Breast epithelium (tissue), 4 donors: Measurements from ENCODE around the gene KCNIP4. TPM values are rescaled to one million over a fixed set of nuclear protein-coding genes. Genes with fewer than 3 reads are reported as not detected.

Source experiments
- DNase-seq, 2 donors: peaks; one replicate each; pipeline ENCODE4 v3.0.0-alpha.2; 2019; ENCODE audit warnings: low spot score in 2 of 2
- H3K27ac ChIP-seq, 2 donors: fragments of 200-600 bp; sonication (generic) in 1 of 2; one replicate each; pipeline ENCODE4 v1.5.1; 2016 to 2019; ENCODE audit warnings: mild to moderate bottlenecking in 1 of 2
- H3K27me3 ChIP-seq, 2 donors: fragments of 200-600 bp; sonication (generic) in 1 of 2; one replicate each; pipeline versions ENCODE4 v1.5.1 to v1.6.0; 2017 to 2019; ENCODE audit warnings: control low read depth in 1 of 2, mild to moderate bottlenecking in 1 of 2
- H3K36me3 ChIP-seq: fragments of 200-600 bp; one replicate; pipeline ENCODE4 v1.5.1; 2019
- H3K4me1 ChIP-seq, 2 donors: fragments of 200-600 bp; sonication (generic); one replicate each; pipeline ENCODE4 v1.5.1; 2016 to 2019; ENCODE audit warnings: control low read depth in 1 of 2
- H3K4me3 ChIP-seq, 3 donors: fragments of 200-600 bp; sonication (generic); 1 replicate in 2 of 3; 2 replicates in 1 of 3; pipeline ENCODE4 v1.5.1; 2016 to 2019; ENCODE audit warnings: mild to moderate bottlenecking in 3 of 3, moderate library complexity in 2 of 3
- H3K9me3 ChIP-seq, 2 donors: fragments of 200-600 bp; sonication (generic) in 1 of 2; one replicate each; pipeline ENCODE4 v1.5.1; 2016 to 2019; ENCODE audit warnings: control low read depth in 1 of 2
- POLR2A ChIP-seq: fragments of 450-650 bp; IDR thresholded peaks from one replicate; pipeline ENCODE4 v1.6.1; 2016; ENCODE audit warnings: antibody characterized with exemption, mild to moderate bottlenecking, moderate library complexity
- POLR2AphosphoS5 ChIP-seq, 3 donors: sonication (generic); formaldehyde crosslinking; IDR thresholded peaks; one replicate each; pipeline ENCODE4 v1.6.1; 2017; ENCODE audit warnings: antibody characterized with exemption in 3 of 3
- intact Hi-C: fragments of 100-400 bp; cut with DNase I; formaldehyde crosslinking; loops from one replicate; pipeline ENCODE4 v1.15.1; 2023; ENCODE audit warnings: low total_unique reads
- total RNA-seq, 3 donors: library from RNA; depleted of rRNA; stranded (reverse); fragments of >200 nt; gene quantifications; one replicate each; pipeline ENCODE4 v1.1.0, GENCODE V29; 2016
- TF ChIP-seq, protein P1 (sequence below), 3 donors: fragments of 450-650 bp; IDR thresholded peaks; one replicate each; pipeline ENCODE4 v1.5.1; 2016 to 2017; ENCODE audit warnings: antibody characterized with exemption in 3 of 3, mild to moderate bottlenecking in 3 of 3, moderate library complexity in 3 of 3

Gene KCNIP4
- total RNA-seq, 3 donors from 2014 or later, result 0.44 to 0.66 TPM; not detected in 1

DNA sequence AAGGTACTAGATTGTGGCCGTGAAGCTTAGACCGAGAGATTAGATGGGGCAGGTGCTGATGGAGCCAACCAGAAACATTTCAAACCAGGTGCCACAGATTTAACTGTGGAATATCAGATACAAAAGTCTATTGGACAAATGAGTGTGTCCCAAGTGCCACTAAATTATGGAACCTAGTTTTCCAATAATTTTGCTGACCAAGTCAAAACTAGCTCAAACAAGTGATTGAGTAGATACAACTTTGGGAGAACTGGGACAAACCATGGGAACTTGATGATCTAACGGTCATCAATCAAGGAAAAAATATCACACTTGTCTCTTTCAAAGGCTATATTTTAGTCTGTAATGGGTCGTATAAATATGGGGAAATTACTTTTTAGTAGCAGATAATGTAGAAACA lies 562.9 kb downstream of the KCNIP4 start:
- H3K9me3 ChIP-seq, result no peaks in the 10 kb centered on the region
- H3K4me3 ChIP-seq, result no peak overlapping the region
- no peak for DNase-seq
- no peak overlapping the region for H3K27ac ChIP-seq
- intact Hi-C loops, result loop anchor here (5.0 kb wide), 1 partner anchor 288 kb away; no protein-coding TSS in a partner anchor
- no peaks in the 10 kb centered on the region for H3K4me1 ChIP-seq
- no peaks in the 10 kb centered on the region for H3K27me3 ChIP-seq
- TF ChIP-seq POLR2AphosphoS5 (IDR thresholded peaks at IDR 0.05), result no peak
- TF ChIP-seq, protein P1, sequence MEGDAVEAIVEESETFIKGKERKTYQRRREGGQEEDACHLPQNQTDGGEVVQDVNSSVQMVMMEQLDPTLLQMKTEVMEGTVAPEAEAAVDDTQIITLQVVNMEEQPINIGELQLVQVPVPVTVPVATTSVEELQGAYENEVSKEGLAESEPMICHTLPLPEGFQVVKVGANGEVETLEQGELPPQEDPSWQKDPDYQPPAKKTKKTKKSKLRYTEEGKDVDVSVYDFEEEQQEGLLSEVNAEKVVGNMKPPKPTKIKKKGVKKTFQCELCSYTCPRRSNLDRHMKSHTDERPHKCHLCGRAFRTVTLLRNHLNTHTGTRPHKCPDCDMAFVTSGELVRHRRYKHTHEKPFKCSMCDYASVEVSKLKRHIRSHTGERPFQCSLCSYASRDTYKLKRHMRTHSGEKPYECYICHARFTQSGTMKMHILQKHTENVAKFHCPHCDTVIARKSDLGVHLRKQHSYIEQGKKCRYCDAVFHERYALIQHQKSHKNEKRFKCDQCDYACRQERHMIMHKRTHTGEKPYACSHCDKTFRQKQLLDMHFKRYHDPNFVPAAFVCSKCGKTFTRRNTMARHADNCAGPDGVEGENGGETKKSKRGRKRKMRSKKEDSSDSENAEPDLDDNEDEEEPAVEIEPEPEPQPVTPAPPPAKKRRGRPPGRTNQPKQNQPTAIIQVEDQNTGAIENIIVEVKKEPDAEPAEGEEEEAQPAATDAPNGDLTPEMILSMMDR (IDR thresholded peaks at IDR 0.05), result no peak
- no peak for TF ChIP-seq POLR2A
- no peaks in the 10 kb centered on the region for H3K36me3 ChIP-seq

DNA sequence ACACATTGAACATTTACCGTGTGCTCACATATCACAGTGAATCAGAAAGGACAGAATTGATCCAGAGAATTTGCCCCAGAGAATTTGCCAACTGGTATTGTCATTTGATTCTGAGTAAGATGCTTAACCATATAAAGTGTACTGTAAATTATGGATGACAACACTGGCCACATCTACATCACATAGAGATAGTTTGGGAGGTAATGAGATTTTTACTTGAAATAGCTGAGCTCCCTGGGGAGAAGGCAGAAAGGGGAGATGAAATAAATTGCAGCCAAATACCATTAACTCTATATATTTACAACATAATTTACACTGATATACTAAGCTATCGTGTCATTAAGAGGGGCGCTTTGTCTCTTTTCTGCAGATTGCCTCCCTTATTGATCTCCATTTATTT lies 564.0 kb downstream of the KCNIP4 start:
- no peak overlapping the region for H3K4me3 ChIP-seq
- intact Hi-C loops, result loop anchor here (5.0 kb wide), 1 partner anchor 287 kb away; no protein-coding TSS in a partner anchor
- H3K9me3 ChIP-seq, result no peaks in the 10 kb centered on the region
- H3K4me1 ChIP-seq, result no peaks in the 10 kb centered on the region
- no peaks in the 10 kb centered on the region for H3K27me3 ChIP-seq
- DNase-seq, result no peak
- H3K27ac ChIP-seq, result no peak overlapping the region
- TF ChIP-seq, protein P1 (IDR thresholded peaks at IDR 0.05), result no peak
- no peaks in the 10 kb centered on the region for H3K36me3 ChIP-seq

DNA sequence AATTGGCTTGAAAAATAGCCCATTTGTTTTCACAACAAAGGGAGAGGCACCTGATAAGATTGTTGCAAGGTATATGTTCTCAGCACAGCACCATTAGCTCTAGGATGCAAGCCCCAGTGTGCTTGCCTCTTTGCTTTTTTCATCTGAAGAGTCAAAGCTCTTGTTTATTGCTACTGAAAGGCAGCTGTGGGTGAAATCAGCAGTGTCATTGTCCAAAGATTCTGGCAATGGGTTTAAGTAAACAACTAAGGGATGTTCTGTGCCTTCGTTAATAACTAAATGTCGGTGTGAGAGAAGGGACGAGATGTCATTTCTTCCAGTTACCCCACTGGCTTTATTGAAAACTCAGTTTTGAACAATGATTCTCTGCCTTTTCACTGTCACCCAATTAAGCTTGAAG lies 567.7 kb downstream of the KCNIP4 start:
- intact Hi-C loops, result no loop called here
- TF ChIP-seq POLR2AphosphoS5 (IDR thresholded peaks at IDR 0.05), result no peak
- TF ChIP-seq POLR2A, result no peak
- TF ChIP-seq, protein P1 (IDR thresholded peaks at IDR 0.05), result no peak
- H3K27ac ChIP-seq, result no peak overlapping the region
- no peak overlapping the region for H3K4me3 ChIP-seq
- no peak for DNase-seq
- H3K36me3 ChIP-seq, result no peaks in the 10 kb centered on the region
- H3K27me3 ChIP-seq, result no peaks in the 10 kb centered on the region
- H3K9me3 ChIP-seq, result no peaks in the 10 kb centered on the region
- no peaks in the 10 kb centered on the region for H3K4me1 ChIP-seq

DNA sequence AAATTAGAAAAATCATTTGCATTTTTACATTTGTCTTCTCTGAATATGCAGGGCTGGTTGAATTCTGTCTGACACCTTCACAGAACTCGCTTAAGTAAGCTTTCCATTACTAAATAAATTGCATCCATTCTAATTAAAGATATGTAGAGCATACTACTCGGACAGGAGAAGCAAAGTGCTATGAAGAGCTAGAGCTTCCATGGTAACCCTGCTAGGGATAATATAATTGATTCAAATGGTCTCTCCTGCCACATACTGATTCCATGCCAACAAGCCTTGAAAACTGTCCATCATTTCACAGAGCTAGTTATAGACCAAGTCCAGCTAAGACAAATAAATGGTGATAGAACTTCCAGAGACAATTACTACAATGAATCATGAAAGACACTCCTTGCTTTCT lies 571.5 kb downstream of the KCNIP4 start:
- intact Hi-C loops, result no loop called here
- no peak for DNase-seq
- no peak overlapping the region for H3K27ac ChIP-seq

DNA sequence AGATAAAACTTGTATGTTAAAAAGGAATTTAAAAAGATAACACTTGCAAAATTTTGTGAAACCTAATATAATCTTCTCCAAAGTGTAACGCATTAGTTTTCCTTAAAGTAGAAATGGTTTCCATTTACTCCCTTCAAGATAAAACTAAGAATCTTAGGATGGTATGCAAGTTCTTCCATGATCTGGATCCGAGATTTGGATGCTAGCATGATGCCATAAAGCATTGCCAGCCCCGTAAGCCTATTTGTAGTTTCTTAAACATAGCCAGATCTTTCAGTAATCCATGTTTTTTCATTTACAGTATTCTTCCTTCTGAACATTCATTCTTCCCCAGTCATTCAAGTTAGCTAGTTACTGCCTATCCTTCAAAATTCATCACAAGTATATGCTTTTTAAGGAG lies 572.4 kb downstream of the KCNIP4 start:
- Histone ChIP-seq H3K4me3 (no peak overlapping the region), H3K9me3 (no peaks in the 10 kb centered on the region), H3K27me3 (no peaks in the 10 kb centered on the region), H3K27ac (no peak overlapping the region), H3K36me3 (no peaks in the 10 kb centered on the region), H3K4me1 (no peaks in the 10 kb centered on the region)
- intact Hi-C loops, result no loop called here
- TF ChIP-seq POLR2AphosphoS5 (IDR thresholded peaks at IDR 0.05) (no peak), POLR2A (no peak)
- TF ChIP-seq, protein P1 (IDR thresholded peaks at IDR 0.05), result no peak
- no peak for DNase-seq

More for the DNA sequence above, 571.5 kb downstream of the KCNIP4 start:
- Histone ChIP-seq H3K9me3 (no peaks in the 10 kb centered on the region), H3K4me3 (no peak overlapping the region), H3K4me1 (no peaks in the 10 kb centered on the region), H3K27me3 (no peaks in the 10 kb centered on the region), H3K36me3 (no peaks in the 10 kb centered on the region)
- TF ChIP-seq POLR2AphosphoS5 (IDR thresholded peaks at IDR 0.05) (no peak), POLR2A (no peak)
